ENCODE data around the gene ACBD6. TPM values are rescaled to one million over a fixed set of nuclear protein-coding genes. Genes with fewer than 3 reads are reported as not detected.

Gene ACBD6
- polyA plus RNA-seq, 12 donors = 39.9 to 60.9 (median 48.7) TPM; not detected in 1

DNA sequence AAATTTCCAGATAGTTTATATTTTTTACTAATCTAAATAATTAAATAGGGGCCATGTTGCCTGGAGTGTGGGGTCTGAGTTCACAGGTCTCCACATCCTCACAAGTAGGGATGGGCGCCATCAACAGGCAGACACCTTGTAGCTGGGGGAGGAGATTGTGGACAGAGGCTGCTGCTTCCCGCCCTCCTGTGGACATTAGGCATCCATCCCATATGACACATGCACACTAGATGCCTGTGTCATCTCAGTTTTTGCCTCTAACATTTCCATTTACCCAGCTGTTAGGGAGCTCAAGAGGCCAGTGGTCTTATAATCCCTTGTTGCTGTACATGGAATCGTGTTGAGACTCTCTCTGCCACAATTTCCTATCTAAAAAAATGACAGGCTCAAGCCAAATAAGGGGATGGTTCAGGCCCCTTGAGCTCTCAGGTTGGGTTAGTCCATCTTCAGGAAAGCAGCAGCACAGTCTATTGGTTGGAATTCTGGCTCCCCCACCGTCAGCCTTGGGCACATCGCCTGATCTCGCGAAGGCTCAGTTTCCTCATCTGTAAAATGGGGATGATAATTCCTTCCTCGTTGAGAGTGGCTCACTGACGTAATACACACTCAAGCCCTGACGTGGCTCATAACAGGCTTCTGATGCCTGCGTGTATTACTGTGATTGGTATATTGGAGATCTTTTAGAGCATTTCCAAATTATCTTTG is 258.7 kb downstream of the ACBD6 start:
- no peak for DNase-seq

GRCh38 chr1:180241716-180242544 is 260.4 kb downstream of the ACBD6 start:
- DNase-seq = no peak

DNA sequence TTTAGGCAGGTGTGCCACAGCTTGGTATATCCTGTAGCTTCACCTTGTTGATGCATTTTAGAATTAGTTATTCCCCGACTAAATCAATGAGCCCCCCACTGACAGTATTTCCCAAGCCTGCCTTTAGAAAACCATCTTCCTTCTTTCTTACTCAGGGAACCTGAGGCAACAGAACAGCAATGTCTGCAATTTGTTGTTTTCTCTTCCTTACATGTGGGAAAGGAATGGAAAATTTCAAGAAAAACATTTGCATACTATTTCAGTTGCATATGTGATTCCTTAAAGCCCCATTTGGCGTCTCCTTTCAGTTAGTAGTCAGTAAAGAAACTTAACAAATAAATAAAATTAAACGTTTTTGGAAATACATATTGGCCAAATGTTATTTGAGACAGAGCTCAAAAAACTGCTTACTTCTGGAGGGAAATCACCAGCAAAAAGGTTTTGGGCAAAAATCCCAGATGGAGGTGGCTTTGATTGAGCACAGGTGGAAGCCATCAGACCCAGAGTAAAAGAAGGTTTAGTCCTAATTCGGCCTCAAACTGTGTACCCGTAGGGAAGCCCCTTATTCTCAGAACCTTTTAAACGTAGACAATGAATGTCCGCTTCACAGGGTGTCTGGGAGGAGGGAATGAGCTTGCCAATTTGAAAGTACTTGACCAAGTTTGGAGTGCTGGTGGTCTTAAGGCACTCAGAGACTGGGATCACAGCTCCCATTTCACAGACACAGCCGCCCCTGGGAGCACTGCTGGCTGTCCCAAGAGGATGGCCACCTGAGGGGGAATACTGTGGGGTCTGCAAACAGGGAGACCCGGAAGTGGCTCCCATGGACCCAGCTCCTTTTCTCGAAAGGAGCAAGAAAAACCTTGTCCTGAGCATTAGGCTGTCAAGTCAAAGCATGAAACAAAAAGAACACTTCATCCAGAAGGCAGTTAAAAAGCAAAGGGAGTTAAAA is 263.0 kb downstream of the ACBD6 start:
- no peak for DNase-seq

DNA sequence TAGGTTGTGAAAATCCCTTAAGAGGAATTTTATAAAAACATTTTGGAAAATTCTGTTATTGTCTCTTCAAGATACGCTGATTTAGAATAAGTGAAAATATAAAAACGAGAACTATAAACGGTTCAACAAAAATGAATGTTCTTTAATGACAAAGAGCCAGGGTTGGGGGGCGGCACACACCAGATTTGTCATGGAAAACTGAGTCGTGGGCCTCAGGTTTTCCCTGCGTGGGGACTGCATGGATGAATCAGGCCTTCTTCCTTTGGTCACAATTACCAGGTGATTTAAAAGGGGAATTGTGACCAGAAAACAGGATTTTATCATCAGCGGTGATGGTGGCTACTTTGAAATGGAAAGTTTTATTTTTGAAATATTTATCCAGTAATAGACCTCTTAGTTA is 263.7 kb downstream of the ACBD6 start:
- no peak for DNase-seq

Other genes starting within 250 kb of the ACBD6 start
- gene OVAAL, start 56.4 kb upstream of the ACBD6 start, polyA plus RNA-seq (ENCODE audit: insufficient read length in 12 of 12) = under 1 TPM in 1 of 12 donors, not detected in 11; 0.16 TPM
- gene XPR1, start 129.4 kb upstream of the ACBD6 start, polyA plus RNA-seq (ENCODE audit: insufficient read length in 12 of 12) = 10 to 100 TPM in 8 of 12 donors, 1 to 10 TPM in 3, not detected in 1; 8.7 to 18.1 (median 10.8) TPM